WTC11 (cell line): ENCODE results near the gene STXBP2. TPM values are rescaled to one million over a fixed set of nuclear protein-coding genes. Genes with fewer than 3 reads are reported as not detected.

ENCODE experiments used
- ATAC-seq: fragments of 200-7000 bp; cut with Tn5 transposase; 2 replicates; pipeline ENCODE4 v1.10.0; 2021; ENCODE audit warnings: mild to moderate bottlenecking, moderate library complexity
- CTCF ChIA-PET: fragments of 300-600 bp; sonication (Branson Sonifier 250); formaldehyde crosslinking; loops from one replicate; lab custom pipeline; 2021; ENCODE audit warnings: antibody characterized with exemption; lab: Charles Lee
- POLR2A ChIA-PET: fragments of 350-600 bp; sonication (Branson Sonifier 250); formaldehyde crosslinking; loops from one replicate; lab custom pipeline; 2021; ENCODE audit warnings: antibody characterized with exemption; lab: Charles Lee
- DNase-seq: peaks from one replicate; pipeline ENCODE4 v3.0.0; 2021; ENCODE audit warnings: low spot score
- H3K27ac Mint-ChIP-seq: 2 replicates; pipeline ENCODE4 v1.8.0; 2021; ENCODE audit warnings: mixed read lengths
- H3K27me3 Mint-ChIP-seq: 2 replicates; pipeline ENCODE4 v1.8.0; 2021; ENCODE audit warnings: low read depth, mild to moderate bottlenecking, moderate library complexity, mixed read lengths
- H3K36me3 Mint-ChIP-seq: 2 replicates; pipeline ENCODE4 v1.8.0; 2021; ENCODE audit warnings: mixed read lengths
- H3K4me1 Mint-ChIP-seq: 2 replicates; pipeline ENCODE4 v1.8.0; 2022; ENCODE audit warnings: mixed read lengths
- H3K4me3 Mint-ChIP-seq: 2 replicates; pipeline ENCODE4 v1.8.0; 2021; ENCODE audit warnings: mild to moderate bottlenecking, moderate library complexity, mixed read lengths
- H3K9me3 Mint-ChIP-seq: 2 replicates; pipeline ENCODE4 v1.8.0; 2021; ENCODE audit warnings: mixed read lengths
- ARID4B ChIP-seq: sonication (generic); formaldehyde crosslinking; IDR thresholded peaks from 2 replicates; pipeline ENCODE4 v1.8.0; 2023; ENCODE audit warnings: missing genetic modification reagents, mild to moderate bottlenecking, borderline replicate concordance
- CBFB ChIP-seq: sonication (generic); formaldehyde crosslinking; IDR thresholded peaks from 2 replicates; pipeline ENCODE4 v1.8.1; 2022; ENCODE audit warnings: mild to moderate bottlenecking, low read depth, missing genetic modification reagents
- CREB1 ChIP-seq: sonication (generic); formaldehyde crosslinking; IDR thresholded peaks from 2 replicates; pipeline ENCODE4 v1.8.0; 2023; ENCODE audit warnings: mild to moderate bottlenecking, missing genetic modification reagents
- ETV6 ChIP-seq: sonication (generic); formaldehyde crosslinking; IDR thresholded peaks from 2 replicates; pipeline ENCODE4 v1.8.1; 2022; ENCODE audit warnings: mild to moderate bottlenecking, missing genetic modification reagents
- FOXP1 ChIP-seq: sonication (generic); formaldehyde crosslinking; IDR thresholded peaks from 2 replicates; pipeline ENCODE4 v1.8.0; 2022; ENCODE audit warnings: missing genetic modification reagents, mild to moderate bottlenecking, moderate library complexity, borderline replicate concordance
- GABPB1 ChIP-seq: sonication (generic); formaldehyde crosslinking; IDR thresholded peaks from 2 replicates; pipeline ENCODE4 v1.8.1; 2023; ENCODE audit warnings: mild to moderate bottlenecking, missing genetic modification reagents
- JAZF1 ChIP-seq: fragments of 250-450 bp; sonication (Bioruptor Pico); IDR thresholded peaks from 2 replicates; pipeline ENCODE4 v1.9.0; 2021; ENCODE audit warnings: moderate library complexity, mild to moderate bottlenecking, inconsistent platforms
- JUN ChIP-seq: sonication (generic); formaldehyde crosslinking; IDR thresholded peaks from 2 replicates; pipeline ENCODE4 v1.8.0; 2023; ENCODE audit warnings: mild to moderate bottlenecking, missing genetic modification reagents
- MXD4 ChIP-seq: fragments of 250-450 bp; sonication (Bioruptor Pico); IDR thresholded peaks from 2 replicates; pipeline ENCODE4 v1.8.0; 2021; ENCODE audit warnings: mild to moderate bottlenecking, moderate library complexity, borderline replicate concordance
- NFYB ChIP-seq: sonication (generic); formaldehyde crosslinking; conservative IDR thresholded peaks from 2 replicates; pipeline ENCODE4 v1.8.0; 2022; ENCODE audit warnings: low read depth, missing genetic modification reagents
- ZMAT4 ChIP-seq: fragments of 250-450 bp; sonication (Bioruptor Pico); IDR thresholded peaks from 2 replicates; pipeline ENCODE4 v1.9.0; 2021; ENCODE audit warnings: mild to moderate bottlenecking
- ZNF219 ChIP-seq: sonication (generic); formaldehyde crosslinking; IDR thresholded peaks from 2 replicates; pipeline ENCODE4 v1.8.0; 2023; ENCODE audit warnings: missing genetic modification reagents, mild to moderate bottlenecking, borderline replicate concordance
- ZSCAN18 ChIP-seq: fragments of 250-450 bp; sonication (Bioruptor Pico); IDR thresholded peaks from 2 replicates; pipeline ENCODE4 v2.1.2; 2022; ENCODE audit warnings: mild to moderate bottlenecking, moderate library complexity
- total RNA-seq: library from RNA; stranded (reverse); gene quantifications from 3 replicates; pipeline ENCODE4 v1.2.3, GENCODE V29; 2021

STXBP2 gene
- total RNA-seq, 1 experiment from 2014 or later = 68.9 TPM

GRCh38 chr19:7681340-7682174 is 44.6 kb downstream of the STXBP2 start (continued):
- TF ChIP-seq ARID4B (CRISPR knock-in tag) = no peak

GRCh38 chr19:7682175-7682855 is 45.4 kb downstream of the STXBP2 start:
- DNase-seq = peak; percentile 61
- peak overlapping the region; percentile 89 for H3K27ac Mint-ChIP-seq
- CTCF ChIA-PET = interaction anchor here (2.7 kb wide), 1 partner anchor 114 kb away, joined by 99 read pairs; no protein-coding TSS in a partner anchor

GRCh38 chr19:7685546-7686445 is 48.9 kb downstream of the STXBP2 start:
- peaks cover 13% of the 10 kb centered on the region for H3K4me1 Mint-ChIP-seq
- ChIA-PET CTCF (interaction anchor here (0.6 to 1.9 kb wide), 10 partner anchors 36 to 232 kb away, joined by 3 to 8 read pairs (median 4); no protein-coding TSS in a partner anchor), POLR2A (interaction anchor here (0.6 kb wide), 1 partner anchor 32 kb away, joined by 4 read pairs; no protein-coding TSS in a partner anchor)
- H3K9me3 Mint-ChIP-seq = no peaks in the 10 kb centered on the region
- no peaks in the 10 kb centered on the region; the same call in 1 of the 2 replicates for H3K27me3 Mint-ChIP-seq
- ATAC-seq = no peak
- no peak for TF ChIP-seq NFYB (CRISPR knock-in tag)
- no peak for TF ChIP-seq JAZF1 (CRISPR knock-in tag)
- TF ChIP-seq GABPB1 (CRISPR knock-in tag) = no peak
- TF ChIP-seq MXD4 (CRISPR knock-in tag) = no peak
- no peak for TF ChIP-seq ZMAT4 (CRISPR knock-in tag)
- TF ChIP-seq ZNF219 (CRISPR knock-in tag) = no peak
- no peak for TF ChIP-seq ZSCAN18 (CRISPR knock-in tag)
- no peak for TF ChIP-seq ETV6
- no peak for TF ChIP-seq CREB1
- peaks cover 14% of the 10 kb centered on the region for H3K36me3 Mint-ChIP-seq
- peak overlapping the region; percentile 7; the same call in 1 of the 2 replicates for H3K4me3 Mint-ChIP-seq
- H3K27ac Mint-ChIP-seq = peak overlapping the region; percentile 75; the same call in 1 of the 2 replicates
- DNase-seq = no peak

More at GRCh38 chr19:7682175-7682855, 45.4 kb downstream of the STXBP2 start:
- H3K27me3 Mint-ChIP-seq = peaks cover 21% of the 10 kb centered on the region
- POLR2A ChIA-PET = interaction anchor here (0.5 kb wide), 1 partner anchor 12 kb away, joined by 5 read pairs; no protein-coding TSS in a partner anchor
- H3K4me3 Mint-ChIP-seq = peak overlapping the region; percentile 79
- TF ChIP-seq CBFB (no peak), JUN (CRISPR knock-in tag) (0 out of 2 replicates have a peak, but pooled peaks have one; percentile 34), FOXP1 (CRISPR knock-in tag) (no peak), ZMAT4 (CRISPR knock-in tag) (no peak)
- peaks cover 17% of the 10 kb centered on the region for H3K4me1 Mint-ChIP-seq
- H3K36me3 Mint-ChIP-seq = peaks cover 14% of the 10 kb centered on the region
- H3K9me3 Mint-ChIP-seq = no peaks in the 10 kb centered on the region
- ATAC-seq = no peak; the same call in 1 of the 2 replicates
